HepG2 (cell line): ENCODE measurements around the gene ZNF587B. TPM values are rescaled to one million over a fixed set of nuclear protein-coding genes. Genes with fewer than 3 reads are reported as not detected.
"Not testable (repeated sequence)": the region's sequence is repeated elsewhere in the genome, so short reads cannot be mapped to it uniquely, and the experiment has no call there.

Source experiments
- ATAC-seq: fragments of 200-7000 bp; cut with Tn5 transposase; 3 replicates; pipeline ENCODE4 v1.9.1; 2020; ENCODE audit warnings: mild to moderate bottlenecking, moderate library complexity
- BruUV-seq: library from RNA; stranded (reverse); fragments of 400-500 nt; replicated peaks from 2 replicates; lab custom pipeline; 2021; lab: Mats Ljungman, UMichigan
- CTCF ChIA-PET: fragments of 300-600 bp; formaldehyde crosslinking; extraction: SDS; loops from one replicate; lab custom pipeline; 2021; ENCODE audit warnings: low total read pairs, inconsistent platforms, low intra/inter-chr PET ratio; lab: Yijun Ruan, JAX
- POLR2A ChIA-PET: fragments of 350-600 bp; sonication (Branson Sonifier 250); formaldehyde crosslinking; loops from one replicate; lab custom pipeline; 2020; ENCODE audit warnings: antibody characterized with exemption, inconsistent platforms; lab: Yijun Ruan, JAX
- DNase-seq: peaks from one replicate; pipeline ENCODE4 v3.0.0-alpha.2; 2015; ENCODE audit warnings: low spot score
- FAIRE-seq: peaks from 3 replicates; lab custom pipeline; 2011; peaks lifted over from hg19 to GRCh38; lab: Jason Lieb, UNC
- H2AFZ ChIP-seq: one replicate; pipeline ENCODE4 v1.6.1; 2011; ENCODE audit warnings: low read length, inconsistent platforms
- H3K27ac ChIP-seq: fragments of 300-600 bp; 3 replicates; pipeline ENCODE4 v1.8.0; 2011; ENCODE audit warnings: mixed run types, mild to moderate bottlenecking, mixed read lengths, low read length, inconsistent platforms; ENCODE audit not compliant: insufficient read depth; ENCODE audit errors: extremely low read length
- H3K27me3 ChIP-seq, 2 experiments: fragments of 200-600 bp in 1 of 2; 2 replicates in 1 of 2; 3 replicates in 1 of 2; pipeline versions ENCODE4 v1.6.0 to v1.8.0; 2011; ENCODE audit warnings: low read length in 2 of 2, mild to moderate bottlenecking in 2 of 2, moderate library complexity in 2 of 2, inconsistent platforms in 1 of 2; ENCODE audit not compliant: insufficient read depth in 2 of 2, control insufficient read depth in 1 of 2
- H3K36me3 ChIP-seq, 2 experiments: fragments of 200-600 bp in 1 of 2; replicated peaks in 1 of 2; 2 replicates in 1 of 2; 3 replicates in 1 of 2; pipeline versions ENCODE4 v1.5.1 to v1.8.0; 2011; ENCODE audit warnings: low read length in 2 of 2, inconsistent platforms in 1 of 2; ENCODE audit not compliant: insufficient read depth in 2 of 2, control insufficient read depth in 1 of 2
- H3K4me1 ChIP-seq: 2 replicates; pipeline ENCODE4 v1.5.1; 2012; ENCODE audit warnings: low read length, inconsistent platforms; ENCODE audit not compliant: insufficient read depth
- H3K4me2 ChIP-seq: 2 replicates; pipeline ENCODE4 v1.6.0; 2011; ENCODE audit warnings: low read depth, low read length, inconsistent platforms
- H3K4me3 ChIP-seq, 3 experiments: fragments of 200-600 bp in 1 of 3; sonication (generic), shearing (Covaris generic) in 1 of 3; replicated peaks in 1 of 3; 2 replicates each; pipeline ENCODE4 v1.5.1; 2011 to 2016; ENCODE audit warnings: low read length in 3 of 3, inconsistent platforms in 2 of 3, low read depth in 2 of 3, mild to moderate bottlenecking in 2 of 3, control low read depth in 1 of 3, mixed read lengths in 1 of 3; ENCODE audit not compliant: insufficient read depth in 1 of 3
- H3K79me2 ChIP-seq: one replicate; pipeline ENCODE4 v1.6.1; 2011; ENCODE audit warnings: low read length, inconsistent platforms; ENCODE audit not compliant: insufficient read depth
- H3K9ac ChIP-seq: 2 replicates; pipeline ENCODE4 v1.6.0; 2011; ENCODE audit warnings: mild to moderate bottlenecking, low read depth, low read length, inconsistent platforms; ENCODE audit not compliant: insufficient read depth
- H3K9me3 ChIP-seq: 2 replicates; pipeline ENCODE4 v1.5.1; 2012; ENCODE audit warnings: mild to moderate bottlenecking, low read length
- H4K20me1 ChIP-seq: 2 replicates; pipeline ENCODE4 v1.6.0; 2011; ENCODE audit warnings: inconsistent platforms, mild to moderate bottlenecking, low read length, moderate library complexity; ENCODE audit not compliant: insufficient read depth
- ZNF124 ChIP-seq: sonication (generic); formaldehyde crosslinking; IDR thresholded peaks from 2 replicates; pipeline ENCODE4 v1.4.0; 2020; ENCODE audit warnings: missing genetic modification reagents
- WGBS: methylation state at CpG from one replicate; pipeline ENCODE4 v1.1.6; 2017; ENCODE audit warnings: low lambda C conversion rate; 5-methylcytosine and 5-hydroxymethylcytosine counted together
- in situ Hi-C: cut with HindIII; loops from 2 replicates; pipeline ENCODE4 v1.10.0; 2017; ENCODE audit warnings: low pct_unique_long_range_greater_than_20kb; ENCODE audit not compliant: extremely low pct_ligation_motif_present
- intact Hi-C: fragments of 100-400 bp; cut with micrococcal nuclease; formaldehyde crosslinking; loops from one replicate; pipeline ENCODE4 v1.10.0; 2022; ENCODE audit not compliant: unreplicated experiment
- polyA plus RNA-seq, 8 experiments: library from polyadenylated mRNA; depleted of rRNA in 3 of 8; stranded (reverse) in 7 of 8; unstranded in 1 of 8; fragments of >200 nt; fragmentation: Illumina TruSeq in 4 of 8; extraction: Trizol in 4 of 8; gene quantifications; 2 replicates each; pipeline versions ENCODE4 v1.2.1 to v1.2.3, GENCODE V29; 2011 to 2016; ENCODE audit warnings: low read depth in 4 of 8, missing spikeins in 1 of 8, mixed read lengths in 1 of 8; ENCODE audit not compliant: insufficient read depth in 1 of 8
- total RNA-seq, 5 experiments: library from RNA; depleted of rRNA; stranded (reverse); fragments of >200 nt; fragmentation: Illumina TruSeq; extraction: Trizol; gene quantifications; 2 replicates each; pipeline ENCODE4 v1.2.3, GENCODE V29; 2016; ENCODE audit warnings: low read depth in 1 of 5
- TF ChIP-seq, protein P1 (sequence below): sonication (generic); formaldehyde crosslinking; IDR thresholded peaks from 2 replicates; pipeline ENCODE4 v1.5.0; 2020; ENCODE audit warnings: missing genetic modification reagents
- TF ChIP-seq, protein P2 (sequence below): sonication (generic); formaldehyde crosslinking; IDR thresholded peaks from 2 replicates; pipeline ENCODE4 v1.4.0; 2020; ENCODE audit warnings: missing genetic modification reagents
- TF ChIP-seq, protein P3 (sequence below): sonication (generic); formaldehyde crosslinking; IDR thresholded peaks from 2 replicates; pipeline ENCODE4 v1.5.0; 2020; ENCODE audit warnings: mild to moderate bottlenecking, missing genetic modification reagents, moderate library complexity

Gene ZNF587B
- total and polyA plus RNA-seq, 2 of the 13 experiments (the other 11 are each of a cell fraction or from before 2014, with no cell fraction given) = 5.2 to 29.9 TPM

DNA sequence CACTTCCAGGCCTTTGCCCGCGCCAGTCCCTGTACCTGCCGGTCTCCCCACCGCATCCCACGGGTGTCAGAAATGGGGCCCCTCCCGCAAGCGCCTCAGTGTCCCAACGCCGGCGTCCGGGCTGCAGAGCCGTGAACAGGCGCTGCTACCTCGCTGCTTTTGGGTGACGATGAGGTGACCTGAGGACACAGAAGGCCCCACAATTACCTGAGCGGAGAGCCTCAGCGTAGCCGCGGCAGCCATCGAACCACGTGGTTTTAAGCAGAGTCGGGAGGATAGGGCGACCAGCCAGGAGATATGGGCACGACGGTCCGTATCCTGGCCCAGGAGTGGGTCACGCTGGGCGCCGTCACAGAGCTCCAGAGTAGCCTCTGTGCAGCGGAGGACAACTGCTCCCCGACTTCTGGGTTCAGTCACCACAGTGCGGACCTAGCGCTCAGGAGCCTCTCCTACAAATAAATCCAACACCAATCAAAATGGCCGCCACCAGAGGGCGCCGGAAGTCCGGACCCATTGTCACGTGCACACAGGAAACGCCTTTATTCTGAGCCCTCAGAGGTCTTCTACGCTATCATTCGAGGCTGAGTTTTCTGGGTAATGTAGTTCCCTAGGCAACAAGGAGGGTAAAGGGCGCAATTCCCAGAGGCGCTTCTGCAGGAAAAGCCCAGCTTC is 58.6 kb downstream of the ZNF587B start, which contains the start of gene ZNF814 (continued):
- TF ChIP-seq, protein P1, sequence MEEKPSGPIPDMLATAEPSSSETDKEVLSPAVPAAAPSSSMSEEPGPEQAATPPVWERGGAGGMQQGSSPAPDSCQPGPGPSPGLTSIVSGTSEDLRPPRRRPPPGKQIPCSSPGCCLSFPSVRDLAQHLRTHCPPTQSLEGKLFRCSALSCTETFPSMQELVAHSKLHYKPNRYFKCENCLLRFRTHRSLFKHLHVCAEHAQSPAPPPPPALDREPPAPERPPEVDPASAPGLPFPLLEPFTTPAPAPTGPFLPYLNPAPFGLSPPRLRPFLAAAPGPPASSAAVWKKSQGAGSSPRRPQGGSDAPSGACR (CRISPR knock-in tag) = no peak
- TF ChIP-seq ZNF124 (CRISPR knock-in tag) = no peak
- TF ChIP-seq, protein P2, sequence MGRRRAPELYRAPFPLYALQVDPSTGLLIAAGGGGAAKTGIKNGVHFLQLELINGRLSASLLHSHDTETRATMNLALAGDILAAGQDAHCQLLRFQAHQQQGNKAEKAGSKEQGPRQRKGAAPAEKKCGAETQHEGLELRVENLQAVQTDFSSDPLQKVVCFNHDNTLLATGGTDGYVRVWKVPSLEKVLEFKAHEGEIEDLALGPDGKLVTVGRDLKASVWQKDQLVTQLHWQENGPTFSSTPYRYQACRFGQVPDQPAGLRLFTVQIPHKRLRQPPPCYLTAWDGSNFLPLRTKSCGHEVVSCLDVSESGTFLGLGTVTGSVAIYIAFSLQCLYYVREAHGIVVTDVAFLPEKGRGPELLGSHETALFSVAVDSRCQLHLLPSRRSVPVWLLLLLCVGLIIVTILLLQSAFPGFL = no peak
- TF ChIP-seq, protein P3, sequence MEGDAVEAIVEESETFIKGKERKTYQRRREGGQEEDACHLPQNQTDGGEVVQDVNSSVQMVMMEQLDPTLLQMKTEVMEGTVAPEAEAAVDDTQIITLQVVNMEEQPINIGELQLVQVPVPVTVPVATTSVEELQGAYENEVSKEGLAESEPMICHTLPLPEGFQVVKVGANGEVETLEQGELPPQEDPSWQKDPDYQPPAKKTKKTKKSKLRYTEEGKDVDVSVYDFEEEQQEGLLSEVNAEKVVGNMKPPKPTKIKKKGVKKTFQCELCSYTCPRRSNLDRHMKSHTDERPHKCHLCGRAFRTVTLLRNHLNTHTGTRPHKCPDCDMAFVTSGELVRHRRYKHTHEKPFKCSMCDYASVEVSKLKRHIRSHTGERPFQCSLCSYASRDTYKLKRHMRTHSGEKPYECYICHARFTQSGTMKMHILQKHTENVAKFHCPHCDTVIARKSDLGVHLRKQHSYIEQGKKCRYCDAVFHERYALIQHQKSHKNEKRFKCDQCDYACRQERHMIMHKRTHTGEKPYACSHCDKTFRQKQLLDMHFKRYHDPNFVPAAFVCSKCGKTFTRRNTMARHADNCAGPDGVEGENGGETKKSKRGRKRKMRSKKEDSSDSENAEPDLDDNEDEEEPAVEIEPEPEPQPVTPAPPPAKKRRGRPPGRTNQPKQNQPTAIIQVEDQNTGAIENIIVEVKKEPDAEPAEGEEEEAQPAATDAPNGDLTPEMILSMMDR = peak; percentile 49

DNA sequence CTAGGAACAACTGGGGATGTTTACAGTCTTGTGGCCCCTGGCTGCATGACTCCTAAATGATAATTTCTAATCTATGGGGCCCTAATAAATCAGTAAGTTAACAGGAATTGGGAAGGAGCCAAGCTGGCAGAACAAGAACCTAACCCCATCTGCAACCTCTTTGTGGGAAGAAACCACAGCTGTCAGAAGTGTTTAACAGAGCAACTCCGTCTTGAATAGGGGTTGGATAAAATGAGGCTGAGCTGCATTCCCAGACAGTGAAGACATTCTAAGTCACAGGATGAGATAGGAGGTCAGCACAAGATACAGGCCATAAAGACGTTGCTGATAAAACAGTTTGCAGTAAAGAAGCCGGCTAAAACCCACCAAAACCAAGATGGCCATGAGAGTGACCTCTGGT is 60.6 kb downstream of the ZNF587B start:
- in situ Hi-C loops, H2AFZ ChIP-seq, H3K27ac ChIP-seq, H3K4me3 ChIP-seq, H3K9me3 ChIP-seq, intact Hi-C loops, DNase-seq, H3K27me3 ChIP-seq, FAIRE-seq, H3K36me3 ChIP-seq, ATAC-seq, POLR2A ChIA-PET, H4K20me1 ChIP-seq, H3K4me2 ChIP-seq, H3K9ac ChIP-seq, CTCF ChIA-PET, BruUV-seq, H3K79me2 ChIP-seq, H3K4me1 ChIP-seq: not testable (repeated sequence)
- 72% methylated on average over 3 of the region's 3 CpGs for WGBS

Other genes with a start within 250 kb of the ZNF587B start
- gene ZIK1, start 246.2 kb upstream of the ZNF587B start, total RNA-seq (2016; rRNA removed; fragmentation: Illumina TruSeq; extraction: Trizol) = 7.2 and 9.8 TPM in 2 replicates
- 1.9 and 2.1 TPM in 2 replicates for gene ZIK1, start 246.2 kb upstream of the ZNF587B start, polyA plus RNA-seq (2011; rRNA removed)
- gene ZNF530, start 230.4 kb upstream of the ZNF587B start, total RNA-seq (2016; rRNA removed; fragmentation: Illumina TruSeq; extraction: Trizol) = 7.5 and 7.8 TPM in 2 replicates
- gene ZNF530, start 230.4 kb upstream of the ZNF587B start, polyA plus RNA-seq (2011; rRNA removed) = 1.1 and 1.6 TPM in 2 replicates
- gene ZNF134, start 216.1 kb upstream of the ZNF587B start, total RNA-seq (2016; rRNA removed; fragmentation: Illumina TruSeq; extraction: Trizol) = 17.1 and 19.4 TPM in 2 replicates
- gene ZNF134, start 216.1 kb upstream of the ZNF587B start, polyA plus RNA-seq (2011; rRNA removed) = 6.8 and 7.1 TPM in 2 replicates
- 11.2 and 12.2 TPM in 2 replicates for gene ZNF211, start 197.1 kb upstream of the ZNF587B start, total RNA-seq (2016; rRNA removed; fragmentation: Illumina TruSeq; extraction: Trizol)
- 9.9 and 12.7 TPM in 2 replicates for gene ZNF211, start 197.1 kb upstream of the ZNF587B start, polyA plus RNA-seq (2011; rRNA removed)
- 0.56 and 0.60 TPM in 2 replicates for gene ZSCAN4, start 161.4 kb upstream of the ZNF587B start, total RNA-seq (2016; rRNA removed; fragmentation: Illumina TruSeq; extraction: Trizol)
- gene ZSCAN4, start 161.4 kb upstream of the ZNF587B start, polyA plus RNA-seq (2011; rRNA removed) = 0.68 and 0.73 TPM in 2 replicates
- gene ZNF551, start 148.3 kb upstream of the ZNF587B start, total RNA-seq (2016; rRNA removed; fragmentation: Illumina TruSeq; extraction: Trizol) = 14.2 and 23.1 TPM in 2 replicates
- 3.3 and 4.8 TPM in 2 replicates for gene ZNF551, start 148.3 kb upstream of the ZNF587B start, polyA plus RNA-seq (2011; rRNA removed)
- not detected in 2 replicates for gene ZNF154, start 121.1 kb upstream of the ZNF587B start, total RNA-seq (2016; rRNA removed; fragmentation: Illumina TruSeq; extraction: Trizol)
- not detected in 2 replicates for gene ZNF154, start 121.1 kb upstream of the ZNF587B start, polyA plus RNA-seq (2011; rRNA removed)
- not detected in 2 replicates for gene ZNF671, start 102.7 kb upstream of the ZNF587B start, total RNA-seq (2016; rRNA removed; fragmentation: Illumina TruSeq; extraction: Trizol)
- not detected in 2 replicates for gene ZNF671, start 102.7 kb upstream of the ZNF587B start, polyA plus RNA-seq (2011; rRNA removed)
- 15.6 and 16.9 TPM in 2 replicates for gene ZNF776, start 83.5 kb upstream of the ZNF587B start, total RNA-seq (2016; rRNA removed; fragmentation: Illumina TruSeq; extraction: Trizol)
- 7.6 and 8.2 TPM in 2 replicates for gene ZNF776, start 83.5 kb upstream of the ZNF587B start, polyA plus RNA-seq (2011; rRNA removed)
- gene ZNF586, start 60.6 kb upstream of the ZNF587B start, total RNA-seq (2016; rRNA removed; fragmentation: Illumina TruSeq; extraction: Trizol) = 2.1 and 3.4 TPM in 2 replicates
- gene ZNF586, start 60.6 kb upstream of the ZNF587B start, polyA plus RNA-seq (2011; rRNA removed) = 0.50 and 0.89 TPM in 2 replicates
- 16.3 and 16.6 TPM in 2 replicates for gene ZNF552, start 15.4 kb upstream of the ZNF587B start, total RNA-seq (2016; rRNA removed; fragmentation: Illumina TruSeq; extraction: Trizol)
- gene ZNF552, start 15.4 kb upstream of the ZNF587B start, polyA plus RNA-seq (2011; rRNA removed) = 8.1 and 11.7 TPM in 2 replicates
- 17.5 and 22.9 TPM in 2 replicates for gene ZNF587, start 19.6 kb downstream of the ZNF587B start, total RNA-seq (2016; rRNA removed; fragmentation: Illumina TruSeq; extraction: Trizol)
- gene ZNF587, start 19.6 kb downstream of the ZNF587B start, polyA plus RNA-seq (2011; rRNA removed) = 8.7 and 12.6 TPM in 2 replicates
- 2.3 and 3.4 TPM in 2 replicates for gene ZNF814, start 58.7 kb downstream of the ZNF587B start, total RNA-seq (2016; rRNA removed; fragmentation: Illumina TruSeq; extraction: Trizol)
- gene ZNF814, start 58.7 kb downstream of the ZNF587B start, polyA plus RNA-seq (2011; rRNA removed) = 2.1 and 2.5 TPM in 2 replicates
- 13.7 and 14.1 TPM in 2 replicates for gene ZNF417, start 86.3 kb downstream of the ZNF587B start, total RNA-seq (2016; rRNA removed; fragmentation: Illumina TruSeq; extraction: Trizol)
- 2.9 and 3.2 TPM in 2 replicates for gene ZNF417, start 86.3 kb downstream of the ZNF587B start, polyA plus RNA-seq (2011; rRNA removed)
- gene ZNF418, start 105.1 kb downstream of the ZNF587B start, total RNA-seq (2016; rRNA removed; fragmentation: Illumina TruSeq; extraction: Trizol) = 0.27 TPM in 1 of 2 replicates, not detected in the other
- 0.03 and 0.07 TPM in 2 replicates for gene ZNF418, start 105.1 kb downstream of the ZNF587B start, polyA plus RNA-seq (2011; rRNA removed)
- 6.0 and 6.7 TPM in 2 replicates for gene ZNF256, start 117.4 kb downstream of the ZNF587B start, total RNA-seq (2016; rRNA removed; fragmentation: Illumina TruSeq; extraction: Trizol)
- gene ZNF256, start 117.4 kb downstream of the ZNF587B start, polyA plus RNA-seq (2011; rRNA removed) = 3.1 and 3.8 TPM in 2 replicates
- 0.22 and 0.38 TPM in 2 replicates for gene C19orf18, start 144.2 kb downstream of the ZNF587B start, total RNA-seq (2016; rRNA removed; fragmentation: Illumina TruSeq; extraction: Trizol)
- 0.55 and 0.56 TPM in 2 replicates for gene C19orf18, start 144.2 kb downstream of the ZNF587B start, polyA plus RNA-seq (2011; rRNA removed)
- 8.4 and 14.8 TPM in 2 replicates for gene ZNF606, start 172.5 kb downstream of the ZNF587B start, total RNA-seq (2016; rRNA removed; fragmentation: Illumina TruSeq; extraction: Trizol)
- gene ZNF606, start 172.5 kb downstream of the ZNF587B start, polyA plus RNA-seq (2011; rRNA removed) = 4.2 and 5.2 TPM in 2 replicates
- gene ZSCAN1, start 203.7 kb downstream of the ZNF587B start, total RNA-seq (2016; rRNA removed; fragmentation: Illumina TruSeq; extraction: Trizol) = not detected in 2 replicates
- not detected in 2 replicates for gene ZSCAN1, start 203.7 kb downstream of the ZNF587B start, polyA plus RNA-seq (2011; rRNA removed)
- gene ZNF135, start 229.0 kb downstream of the ZNF587B start, total RNA-seq (2016; rRNA removed; fragmentation: Illumina TruSeq; extraction: Trizol) = not detected in 2 replicates
- not detected in 2 replicates for gene ZNF135, start 229.0 kb downstream of the ZNF587B start, polyA plus RNA-seq (2011; rRNA removed)